SK-N-SH treated with all-trans-retinoic acid at 6 μM for 48 hours (cell line): ENCODE data around the gene LYPD1.
A peak's percentile ranks its signal among the peaks of the same experiment; 100 is the strongest.

Experiments
- ATAC-seq: fragments of 200-7000 bp; cut with Tn5 transposase; 3 replicates; pipeline ENCODE4 v1.9.1; 2020; ENCODE audit warnings: mild to moderate bottlenecking, moderate library complexity
- ARNTL ChIP-seq: fragments of 450-650 bp; formaldehyde crosslinking; IDR thresholded peaks from 2 replicates; pipeline ENCODE4 v1.5.0; 2020; ENCODE audit warnings: low read depth, mild to moderate bottlenecking, moderate library complexity, borderline replicate concordance
- CREB5 ChIP-seq: fragments of 250-450 bp; sonication (Bioruptor Pico); IDR thresholded peaks from 2 replicates; pipeline ENCODE4 v1.5.1; 2020; ENCODE audit warnings: low read depth, mild to moderate bottlenecking, moderate library complexity
- CSDC2 ChIP-seq: fragments of 250-450 bp; sonication (Bioruptor Pico); IDR thresholded peaks from 2 replicates; pipeline ENCODE4 v1.5.0; 2020; ENCODE audit warnings: mild to moderate bottlenecking, moderate library complexity
- ESRRG ChIP-seq: fragments of 250-450 bp; sonication (Bioruptor Pico); IDR thresholded peaks from 2 replicates; pipeline ENCODE4 v1.6.1; 2021; ENCODE audit warnings: mild to moderate bottlenecking
- GLIS3 ChIP-seq: fragments of 250-450 bp; sonication (Bioruptor Pico); IDR thresholded peaks from 2 replicates; pipeline ENCODE4 v1.5.0; 2020; ENCODE audit warnings: mild to moderate bottlenecking, moderate library complexity
- ISL1 ChIP-seq: fragments of 250-450 bp; sonication (Bioruptor Pico); IDR thresholded peaks from 2 replicates; pipeline ENCODE4 v2.1.2; 2022; ENCODE audit warnings: mild to moderate bottlenecking, moderate library complexity
- POU6F1 ChIP-seq: fragments of 250-450 bp; sonication (Bioruptor Pico); IDR thresholded peaks from 2 replicates; pipeline ENCODE4 v1.8.0; 2021; ENCODE audit warnings: low read depth, mild to moderate bottlenecking, moderate library complexity, borderline replicate concordance
- PPARA ChIP-seq: fragments of 250-450 bp; sonication (Bioruptor Pico); IDR thresholded peaks from 2 replicates; pipeline ENCODE4 v1.5.0; 2020; ENCODE audit warnings: mild to moderate bottlenecking, borderline replicate concordance
- RARB ChIP-seq: fragments of 250-450 bp; sonication (Bioruptor Pico); IDR thresholded peaks from 2 replicates; pipeline ENCODE4 v1.8.0; 2021; ENCODE audit warnings: mild to moderate bottlenecking, moderate library complexity
- SNAI2 ChIP-seq: fragments of 250-450 bp; sonication (Bioruptor Pico); IDR thresholded peaks from 2 replicates; pipeline ENCODE4 v1.5.0; 2020; ENCODE audit warnings: mild to moderate bottlenecking, moderate library complexity
- TCF4 ChIP-seq: fragments of 250-450 bp; sonication (Bioruptor Pico); IDR thresholded peaks from 2 replicates; pipeline ENCODE4 v1.8.0; 2021; ENCODE audit warnings: mild to moderate bottlenecking, moderate library complexity, borderline replicate concordance
- TOX ChIP-seq: fragments of 250-450 bp; sonication (Bioruptor Pico); IDR thresholded peaks from 2 replicates; pipeline ENCODE4 v1.8.0; 2021; ENCODE audit warnings: mild to moderate bottlenecking, moderate library complexity, borderline replicate concordance
- TSHZ2 ChIP-seq: fragments of 250-450 bp; sonication (Bioruptor Pico); IDR thresholded peaks from 2 replicates; pipeline ENCODE4 v1.5.0; 2020; ENCODE audit warnings: mild to moderate bottlenecking, moderate library complexity
- ZFP3 ChIP-seq: fragments of 250-450 bp; sonication (Bioruptor Pico); IDR thresholded peaks from 2 replicates; pipeline ENCODE4 v1.5.0; 2020; ENCODE audit warnings: mild to moderate bottlenecking, moderate library complexity
- ZNF70 ChIP-seq: fragments of 450-650 bp; formaldehyde crosslinking; IDR thresholded peaks from 2 replicates; pipeline ENCODE4 v1.5.0; 2020; ENCODE audit warnings: mild to moderate bottlenecking, moderate library complexity
- ZNF8 ChIP-seq: fragments of 450-650 bp; formaldehyde crosslinking; IDR thresholded peaks from 2 replicates; pipeline ENCODE4 v1.5.0; 2020; ENCODE audit warnings: mild to moderate bottlenecking, moderate library complexity
- TF ChIP-seq, protein P1 (sequence below): fragments of 250-450 bp; sonication (Bioruptor Pico); IDR thresholded peaks from 2 replicates; pipeline ENCODE4 v1.8.0; 2020; ENCODE audit warnings: mild to moderate bottlenecking, moderate library complexity, borderline replicate concordance
- TF ChIP-seq, protein P2 (sequence below): fragments of 250-450 bp; sonication (Bioruptor Pico); IDR thresholded peaks from 2 replicates; pipeline ENCODE4 v1.5.1; 2021; ENCODE audit warnings: mild to moderate bottlenecking, moderate library complexity

Gene LYPD1

GRCh38 chr2:132669908-132670495, at the start of gene LYPD1:
TSS of gene LYPD1 (minus strand) at chr2:132670205. CDS start at chr2:132669932, 273 bp downstream.
- no peak for TF ChIP-seq SNAI2 (CRISPR knock-in tag)
- TF ChIP-seq RARB (CRISPR knock-in tag) = no peak
- TF ChIP-seq, protein P1, sequence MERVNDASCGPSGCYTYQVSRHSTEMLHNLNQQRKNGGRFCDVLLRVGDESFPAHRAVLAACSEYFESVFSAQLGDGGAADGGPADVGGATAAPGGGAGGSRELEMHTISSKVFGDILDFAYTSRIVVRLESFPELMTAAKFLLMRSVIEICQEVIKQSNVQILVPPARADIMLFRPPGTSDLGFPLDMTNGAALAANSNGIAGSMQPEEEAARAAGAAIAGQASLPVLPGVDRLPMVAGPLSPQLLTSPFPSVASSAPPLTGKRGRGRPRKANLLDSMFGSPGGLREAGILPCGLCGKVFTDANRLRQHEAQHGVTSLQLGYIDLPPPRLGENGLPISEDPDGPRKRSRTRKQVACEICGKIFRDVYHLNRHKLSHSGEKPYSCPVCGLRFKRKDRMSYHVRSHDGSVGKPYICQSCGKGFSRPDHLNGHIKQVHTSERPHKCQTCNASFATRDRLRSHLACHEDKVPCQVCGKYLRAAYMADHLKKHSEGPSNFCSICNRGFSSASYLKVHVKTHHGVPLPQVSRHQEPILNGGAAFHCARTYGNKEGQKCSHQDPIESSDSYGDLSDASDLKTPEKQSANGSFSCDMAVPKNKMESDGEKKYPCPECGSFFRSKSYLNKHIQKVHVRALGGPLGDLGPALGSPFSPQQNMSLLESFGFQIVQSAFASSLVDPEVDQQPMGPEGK (CRISPR knock-in tag) = no peak
- no peak for TF ChIP-seq ZNF70 (CRISPR knock-in tag)
- TF ChIP-seq ESRRG (CRISPR knock-in tag) = no peak
- TF ChIP-seq ZFP3 (CRISPR knock-in tag) = no peak
- ATAC-seq = peak; percentile 54

- no peak for ATAC-seq
- TF ChIP-seq CREB5 (CRISPR knock-in tag) (no peak), GLIS3 (no peak), ARNTL (CRISPR knock-in tag) (no peak), ZNF70 (CRISPR knock-in tag) (no peak), PPARA (CRISPR knock-in tag) (no peak), TSHZ2 (no peak), TOX (CRISPR knock-in tag) (no peak), POU6F1 (CRISPR knock-in tag) (no peak), CSDC2 (CRISPR knock-in tag) (no peak), ZNF8 (no peak), SNAI2 (CRISPR knock-in tag) (no peak), TCF4 (CRISPR knock-in tag) (no peak)
- TF ChIP-seq, protein P1 (CRISPR knock-in tag) = no peak
These were observed 49.5 kb upstream of the LYPD1 start for GRCh38 chr2:132719480-132719879.

DNA sequence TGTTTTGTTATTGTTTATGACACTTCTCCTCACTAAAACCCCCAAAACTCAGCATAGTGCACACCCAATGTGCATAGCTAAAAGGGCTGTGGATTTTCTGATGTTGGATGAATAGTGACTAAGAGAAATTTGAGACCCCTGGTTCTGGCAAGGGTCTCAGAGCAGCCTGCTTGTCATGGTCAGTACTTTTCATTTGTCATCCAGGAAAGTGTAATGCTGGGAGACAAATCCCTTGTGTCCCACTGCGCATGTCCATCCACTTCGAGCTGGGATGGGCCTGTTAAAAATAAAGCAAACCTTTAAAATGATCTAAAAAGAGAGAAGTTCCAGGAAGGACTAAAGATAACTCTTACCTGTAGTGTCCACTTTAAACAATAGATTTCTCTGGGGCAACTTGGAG, 46.9 kb upstream of the LYPD1 start:
- no peak for ATAC-seq
- no peak for TF ChIP-seq CSDC2 (CRISPR knock-in tag)
- TF ChIP-seq ISL1 (CRISPR knock-in tag) = no peak
- no peak for TF ChIP-seq TCF4 (CRISPR knock-in tag)
- TF ChIP-seq, protein P2, sequence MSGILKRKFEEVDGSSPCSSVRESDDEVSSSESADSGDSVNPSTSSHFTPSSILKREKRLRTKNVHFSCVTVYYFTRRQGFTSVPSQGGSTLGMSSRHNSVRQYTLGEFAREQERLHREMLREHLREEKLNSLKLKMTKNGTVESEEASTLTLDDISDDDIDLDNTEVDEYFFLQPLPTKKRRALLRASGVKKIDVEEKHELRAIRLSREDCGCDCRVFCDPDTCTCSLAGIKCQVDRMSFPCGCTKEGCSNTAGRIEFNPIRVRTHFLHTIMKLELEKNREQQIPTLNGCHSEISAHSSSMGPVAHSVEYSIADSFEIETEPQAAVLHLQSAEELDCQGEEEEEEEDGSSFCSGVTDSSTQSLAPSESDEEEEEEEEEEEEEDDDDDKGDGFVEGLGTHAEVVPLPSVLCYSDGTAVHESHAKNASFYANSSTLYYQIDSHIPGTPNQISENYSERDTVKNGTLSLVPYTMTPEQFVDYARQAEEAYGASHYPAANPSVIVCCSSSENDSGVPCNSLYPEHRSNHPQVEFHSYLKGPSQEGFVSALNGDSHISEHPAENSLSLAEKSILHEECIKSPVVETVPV (CRISPR knock-in tag) = no peak
- no peak for TF ChIP-seq RARB (CRISPR knock-in tag)
